SJSA1 (cell line): ENCODE results near the gene KLHL13. TPM values are rescaled to one million over a fixed set of nuclear protein-coding genes. Genes with fewer than 3 reads are reported as not detected.
"Not testable (repeated sequence)": the region's sequence is repeated elsewhere in the genome, so short reads cannot be mapped to it uniquely, and the experiment has no call there.

Experiments used
- DNase-seq, 2 experiments: peaks; one replicate each; pipeline ENCODE4 v3.0.0-alpha.2; 2015 to 2020; ENCODE audit warnings: low spot score in 2 of 2, low read depth in 1 of 2
- H3K27ac ChIP-seq: fragments of 250-450 bp; sonication (Bioruptor Pico); 2 replicates; pipeline ENCODE4 v1.5.1; 2020; ENCODE audit warnings: mild to moderate bottlenecking, moderate library complexity
- H3K27me3 ChIP-seq: fragments of 250-450 bp; sonication (Bioruptor Pico); replicated peaks from 2 replicates; pipeline ENCODE4 v1.5.1; 2020; ENCODE audit warnings: mild to moderate bottlenecking, moderate library complexity
- H3K36me3 ChIP-seq: fragments of 250-450 bp; sonication (Bioruptor Pico); 2 replicates; pipeline ENCODE4 v1.5.1; 2020; ENCODE audit warnings: mild to moderate bottlenecking
- H3K4me1 ChIP-seq: fragments of 250-450 bp; sonication (Bioruptor Pico); replicated peaks from 2 replicates; pipeline ENCODE4 v1.6.1; 2021; ENCODE audit warnings: mild to moderate bottlenecking
- H3K4me3 ChIP-seq: fragments of 250-450 bp; sonication (Bioruptor Pico); 2 replicates; pipeline ENCODE4 v1.5.1; 2020; ENCODE audit warnings: mild to moderate bottlenecking
- H3K9me3 ChIP-seq: fragments of 250-450 bp; sonication (Bioruptor Pico); replicated peaks from 2 replicates; pipeline ENCODE4 v1.5.1; 2020; ENCODE audit warnings: mild to moderate bottlenecking
- total RNA-seq: library from RNA; depleted of rRNA; stranded (reverse); fragments of >200 nt; shearing (Covaris generic); gene quantifications from 2 replicates; pipeline ENCODE4 v1.2.3, GENCODE V29; 2014

The KLHL13 gene
- total RNA-seq, 1 experiment from 2014 or later: 20.1 TPM

- H3K27me3 ChIP-seq: no peaks in the 10 kb centered on the region
- H3K4me1 ChIP-seq: no peaks in the 10 kb centered on the region
- DNase-seq: no peak
- no peak overlapping the region for H3K4me3 ChIP-seq
- no peak overlapping the region for H3K27ac ChIP-seq
- no peaks in the 10 kb centered on the region for H3K9me3 ChIP-seq
- no peaks in the 10 kb centered on the region for H3K36me3 ChIP-seq
Measured at GRCh38 chrX:117957128-117957527, 159.5 kb downstream of the KLHL13 start.

- not testable (repeated sequence) for H3K27me3 ChIP-seq
Measured at GRCh38 chrX:117939296-117939695, 177.3 kb downstream of the KLHL13 start.

GRCh38 chrX:117936118-117936517 lies 180.5 kb downstream of the KLHL13 start:
- no peaks in the 10 kb centered on the region for H3K27me3 ChIP-seq
- no peak overlapping the region for H3K4me3 ChIP-seq
- no peak overlapping the region for H3K27ac ChIP-seq
- H3K4me1 ChIP-seq: no peaks in the 10 kb centered on the region
- no peaks in the 10 kb centered on the region for H3K9me3 ChIP-seq
- DNase-seq: no peak
- no peaks in the 10 kb centered on the region for H3K36me3 ChIP-seq

More at GRCh38 chrX:117939296-117939695, 177.3 kb downstream of the KLHL13 start:
- H3K4me1 ChIP-seq, H3K4me3 ChIP-seq, H3K36me3 ChIP-seq, H3K27ac ChIP-seq, DNase-seq, H3K9me3 ChIP-seq: not testable (repeated sequence)

- H3K36me3 ChIP-seq, H3K9me3 ChIP-seq, H3K27ac ChIP-seq, DNase-seq, H3K4me1 ChIP-seq, H3K27me3 ChIP-seq, H3K4me3 ChIP-seq: not testable (repeated sequence)
Measured at GRCh38 chrX:117930116-117930515, 186.5 kb downstream of the KLHL13 start.

- Histone ChIP-seq H3K27ac (no peak overlapping the region), H3K4me1 (no peaks in the 10 kb centered on the region), H3K9me3 (no peaks in the 10 kb centered on the region)
Measured at GRCh38 chrX:117919755-117920154, 196.9 kb downstream of the KLHL13 start.

GRCh38 chrX:117910216-117910615 lies 206.4 kb downstream of the KLHL13 start:
- no peak overlapping the region for H3K27ac ChIP-seq
- H3K4me1 ChIP-seq: no peaks in the 10 kb centered on the region
- H3K36me3 ChIP-seq: no peaks in the 10 kb centered on the region
- H3K27me3 ChIP-seq: no peaks in the 10 kb centered on the region
- H3K9me3 ChIP-seq: no peaks in the 10 kb centered on the region
- no peak overlapping the region for H3K4me3 ChIP-seq
- peak in 1 of 2 experiments; percentile 2 for DNase-seq

More at GRCh38 chrX:117919755-117920154, 196.9 kb downstream of the KLHL13 start:
- H3K4me3 ChIP-seq: no peak overlapping the region
- no peak for DNase-seq
- no peaks in the 10 kb centered on the region for H3K36me3 ChIP-seq
- H3K27me3 ChIP-seq: no peaks in the 10 kb centered on the region

- no peaks in the 10 kb centered on the region for H3K27me3 ChIP-seq
- no peaks in the 10 kb centered on the region for H3K36me3 ChIP-seq
- DNase-seq: no peak
- no peak overlapping the region for H3K4me3 ChIP-seq
- no peak overlapping the region for H3K27ac ChIP-seq
- no peaks in the 10 kb centered on the region for H3K4me1 ChIP-seq
- H3K9me3 ChIP-seq: no peaks in the 10 kb centered on the region
Measured at GRCh38 chrX:117898226-117898625, 218.4 kb downstream of the KLHL13 start.

GRCh38 chrX:117895418-117895817 lies 221.2 kb downstream of the KLHL13 start:
- DNase-seq: no peak
- Histone ChIP-seq H3K27me3 (no peaks in the 10 kb centered on the region), H3K36me3 (no peaks in the 10 kb centered on the region), H3K9me3 (no peaks in the 10 kb centered on the region), H3K4me1 (no peaks in the 10 kb centered on the region), H3K27ac (no peak overlapping the region), H3K4me3 (no peak overlapping the region)

- no peaks in the 10 kb centered on the region for H3K9me3 ChIP-seq
- no peak overlapping the region for H3K27ac ChIP-seq
- no peaks in the 10 kb centered on the region for H3K36me3 ChIP-seq
- no peaks in the 10 kb centered on the region for H3K4me1 ChIP-seq
- no peak overlapping the region for H3K4me3 ChIP-seq
- no peak for DNase-seq
- no peaks in the 10 kb centered on the region for H3K27me3 ChIP-seq
Measured at GRCh38 chrX:117892469-117892868, 224.1 kb downstream of the KLHL13 start.

GRCh38 chrX:117871796-117872195 lies 244.8 kb downstream of the KLHL13 start:
- H3K36me3 ChIP-seq: no peaks in the 10 kb centered on the region
- no peaks in the 10 kb centered on the region for H3K4me1 ChIP-seq
- no peaks in the 10 kb centered on the region for H3K27me3 ChIP-seq
- no peak for DNase-seq
- H3K9me3 ChIP-seq: no peaks in the 10 kb centered on the region
- H3K27ac ChIP-seq: no peak overlapping the region
- no peak overlapping the region for H3K4me3 ChIP-seq

GRCh38 chrX:117860517-117860916 lies 256.1 kb downstream of the KLHL13 start:
- Histone ChIP-seq H3K27ac (no peak overlapping the region), H3K27me3 (no peaks in the 10 kb centered on the region)

GRCh38 chrX:117854806-117855205 lies 261.8 kb downstream of the KLHL13 start:
- no peak for DNase-seq
- Histone ChIP-seq H3K27me3 (no peaks in the 10 kb centered on the region), H3K9me3 (no peaks in the 10 kb centered on the region), H3K4me3 (no peak overlapping the region), H3K4me1 (no peaks in the 10 kb centered on the region), H3K36me3 (no peaks in the 10 kb centered on the region), H3K27ac (no peak overlapping the region)

More at GRCh38 chrX:117860517-117860916, 256.1 kb downstream of the KLHL13 start:
- no peak overlapping the region for H3K4me3 ChIP-seq
- no peaks in the 10 kb centered on the region for H3K36me3 ChIP-seq
- H3K4me1 ChIP-seq: no peaks in the 10 kb centered on the region
- no peak for DNase-seq
- H3K9me3 ChIP-seq: no peaks in the 10 kb centered on the region

GRCh38 chrX:117851025-117851424 lies 265.6 kb downstream of the KLHL13 start:
- Histone ChIP-seq H3K27me3 (no peaks in the 10 kb centered on the region), H3K4me1 (no peaks in the 10 kb centered on the region), H3K27ac (no peak overlapping the region), H3K36me3 (no peaks in the 10 kb centered on the region), H3K4me3 (no peak overlapping the region), H3K9me3 (no peaks in the 10 kb centered on the region)
- no peak for DNase-seq
